GM21576 (cell line): Measurements from ENCODE around the gene KCNAB1.
"Not testable (repeated sequence)": the region's sequence is repeated elsewhere in the genome, so short reads cannot be mapped to it uniquely, and the experiment has no call there.

Source experiments
- ATAC-seq: cut with Tn5 transposase; IDR thresholded peaks from one replicate; pipeline ENCODE4 v1.9.1; 2021; ENCODE audit warnings: mild to moderate bottlenecking, moderate library complexity; ENCODE audit not compliant: unreplicated experiment

The KCNAB1 gene

DNA sequence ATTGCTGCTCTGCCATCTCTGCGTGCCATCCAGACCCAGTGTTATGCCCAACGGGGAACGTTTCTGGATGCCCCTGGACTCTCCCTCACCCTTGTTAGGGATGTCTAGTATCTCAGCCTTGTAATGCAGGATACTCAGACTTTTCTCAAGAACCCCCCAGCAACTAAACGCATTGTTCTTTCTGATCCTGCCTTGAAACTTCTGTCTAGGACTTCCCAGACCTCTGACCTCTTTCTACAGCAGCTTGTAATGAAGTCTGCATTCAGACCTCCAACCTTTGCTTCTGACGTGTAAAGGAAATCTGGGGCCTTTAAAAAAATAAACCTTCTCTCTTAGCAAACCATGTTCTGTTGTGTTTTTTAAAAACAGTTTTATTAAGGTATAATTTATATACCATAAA lies 139.5 kb downstream of the KCNAB1 start:
- no peak for ATAC-seq

- ATAC-seq, result no peak
These were observed 140.0 kb downstream of the KCNAB1 start for GRCh38 chr3:156260331-156260730.

DNA sequence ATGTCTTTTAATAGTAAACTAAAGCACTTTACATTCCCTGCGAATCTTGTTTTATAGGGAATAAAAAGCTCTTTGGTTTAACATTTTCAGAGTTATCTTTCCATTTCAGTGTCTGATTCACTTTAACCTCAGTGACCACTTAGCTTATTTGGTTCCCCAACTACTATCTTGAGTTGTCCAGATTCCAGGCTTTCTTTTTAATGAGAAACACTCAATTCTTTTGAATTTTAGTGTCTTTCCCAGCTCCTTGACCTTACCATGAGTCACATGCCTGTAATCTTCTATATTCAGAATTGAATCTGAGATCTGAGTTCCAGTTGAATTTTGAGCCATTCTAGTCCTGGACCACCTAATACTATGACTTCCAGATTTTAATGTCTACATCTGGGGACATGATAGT lies 144.4 kb downstream of the KCNAB1 start:
- no peak for ATAC-seq

DNA sequence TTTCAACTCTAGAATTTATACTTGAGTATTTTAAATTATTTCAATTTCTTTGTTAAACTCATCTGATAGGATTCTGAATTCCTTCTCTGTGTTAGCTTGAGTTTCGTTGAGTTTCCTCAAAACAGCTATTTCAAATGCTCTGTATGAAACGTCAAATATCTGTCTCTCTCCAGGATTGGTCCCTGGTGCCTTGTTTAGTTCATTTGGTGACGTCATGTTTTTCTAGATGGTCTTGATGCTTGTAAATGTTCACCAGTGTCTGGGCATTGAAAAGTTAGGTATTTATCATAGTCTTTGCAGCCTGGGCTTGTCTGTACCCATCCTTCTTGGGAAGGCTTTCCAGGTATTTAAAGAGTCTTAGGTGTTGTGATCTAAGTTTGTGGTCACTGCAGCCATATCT lies 151.1 kb downstream of the KCNAB1 start:
- ATAC-seq, result no peak

GRCh38 chr3:156271995-156272719 lies 151.8 kb downstream of the KCNAB1 start:
- ATAC-seq, result no peak

DNA sequence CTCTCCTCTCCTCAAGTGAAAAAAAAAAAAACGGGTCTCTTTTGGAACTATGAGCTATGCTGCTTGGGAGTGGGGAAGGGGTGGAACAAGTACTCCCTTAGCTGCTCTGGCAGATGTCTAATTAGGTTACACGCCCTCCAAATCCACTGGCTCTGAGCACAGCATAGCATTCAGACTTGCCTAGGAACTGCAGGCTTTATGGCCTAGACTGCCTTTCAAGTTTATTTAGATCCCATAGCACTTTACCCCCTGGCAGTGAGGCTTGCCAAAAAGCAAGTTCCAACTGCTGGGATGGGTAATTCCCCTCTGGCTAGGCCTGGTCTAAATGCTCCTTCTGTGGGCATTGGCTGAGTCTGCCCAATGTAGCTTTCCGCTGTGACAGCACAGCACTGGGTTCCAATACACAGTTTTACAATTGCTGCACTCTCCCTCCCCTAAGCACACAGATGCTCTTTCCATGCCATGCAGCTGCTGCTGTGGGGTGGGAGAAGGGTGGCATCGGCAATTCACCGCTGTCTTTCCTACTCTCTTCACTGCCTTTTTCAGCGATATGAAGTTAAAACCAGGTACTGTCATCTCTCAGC lies 152.8 kb downstream of the KCNAB1 start:
- no peak for ATAC-seq

DNA sequence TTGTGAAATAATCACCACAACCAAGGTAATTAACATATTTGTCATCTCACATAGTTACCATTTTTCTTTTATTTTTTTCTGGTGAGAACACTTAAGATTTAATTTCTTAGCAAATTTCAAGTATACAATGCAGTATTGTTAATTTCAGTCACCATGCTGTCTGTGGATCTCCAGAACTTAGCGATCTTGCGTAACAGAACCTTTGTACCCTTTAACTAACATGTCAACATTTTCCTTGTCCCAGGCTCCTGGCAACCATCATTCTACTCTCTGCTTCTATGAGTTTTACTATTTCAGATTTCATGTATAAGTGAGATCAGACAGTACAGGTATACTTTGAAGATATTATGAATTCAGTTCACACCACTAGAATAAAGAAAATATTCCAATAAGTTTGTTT lies 154.4 kb downstream of the KCNAB1 start:
- no peak for ATAC-seq

DNA sequence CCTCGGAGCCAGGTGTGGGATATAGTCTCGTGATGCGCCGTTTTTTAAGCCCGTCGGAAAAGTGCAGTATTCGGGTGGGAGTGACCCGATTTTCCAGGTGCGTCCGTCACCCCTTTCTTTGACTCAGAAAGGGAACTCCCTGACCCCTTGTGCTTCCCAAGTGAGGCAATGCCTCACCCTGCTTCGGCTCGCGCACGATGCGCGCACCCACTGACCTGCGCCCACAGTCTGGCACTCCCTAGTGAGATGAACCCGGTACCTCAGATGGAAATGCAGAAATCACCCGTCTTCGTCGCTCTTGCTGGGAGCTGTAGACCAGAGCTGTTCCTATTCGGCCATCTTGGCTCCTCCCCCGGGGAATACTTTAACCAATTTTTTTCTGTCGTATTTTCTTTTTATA lies 164.3 kb downstream of the KCNAB1 start:
- not testable (repeated sequence) for ATAC-seq

DNA sequence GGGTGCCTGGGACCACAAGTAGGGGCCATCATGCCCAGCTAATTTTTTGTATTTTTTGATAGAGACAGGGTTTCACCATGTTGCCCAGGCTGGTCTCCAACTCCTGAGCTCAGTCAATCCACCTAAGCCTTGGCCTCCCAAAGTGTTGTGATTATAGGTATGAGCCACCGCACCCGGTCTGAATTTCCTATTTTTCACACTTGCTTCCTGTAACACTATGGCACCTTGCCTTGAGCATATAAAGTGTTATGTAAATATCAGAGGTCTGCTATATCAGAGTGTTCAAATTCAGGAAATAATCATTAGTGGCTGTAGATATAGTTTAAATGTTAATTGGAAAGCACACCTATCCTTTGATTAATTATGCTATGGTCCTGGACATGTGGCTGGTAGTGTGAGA lies 165.2 kb downstream of the KCNAB1 start:
- no peak for ATAC-seq

DNA sequence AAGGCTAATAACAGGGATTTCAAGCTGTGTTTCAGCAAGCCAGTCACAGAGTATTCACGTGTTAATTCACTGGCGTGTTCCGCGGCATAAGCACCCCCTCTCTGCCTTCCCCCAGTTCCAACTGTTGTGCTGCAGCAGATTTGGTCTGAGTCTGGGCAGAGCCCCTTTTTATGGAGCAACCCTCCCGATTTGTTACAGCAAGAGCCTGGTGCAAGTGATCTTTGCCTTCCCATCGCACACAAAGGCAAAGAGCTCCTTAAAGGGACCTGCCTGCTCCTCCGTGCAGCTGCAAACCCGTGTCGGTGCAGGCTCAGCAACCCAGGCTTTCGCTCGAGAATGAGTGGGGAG lies 170.5 kb downstream of the KCNAB1 start:
- no peak for ATAC-seq

DNA sequence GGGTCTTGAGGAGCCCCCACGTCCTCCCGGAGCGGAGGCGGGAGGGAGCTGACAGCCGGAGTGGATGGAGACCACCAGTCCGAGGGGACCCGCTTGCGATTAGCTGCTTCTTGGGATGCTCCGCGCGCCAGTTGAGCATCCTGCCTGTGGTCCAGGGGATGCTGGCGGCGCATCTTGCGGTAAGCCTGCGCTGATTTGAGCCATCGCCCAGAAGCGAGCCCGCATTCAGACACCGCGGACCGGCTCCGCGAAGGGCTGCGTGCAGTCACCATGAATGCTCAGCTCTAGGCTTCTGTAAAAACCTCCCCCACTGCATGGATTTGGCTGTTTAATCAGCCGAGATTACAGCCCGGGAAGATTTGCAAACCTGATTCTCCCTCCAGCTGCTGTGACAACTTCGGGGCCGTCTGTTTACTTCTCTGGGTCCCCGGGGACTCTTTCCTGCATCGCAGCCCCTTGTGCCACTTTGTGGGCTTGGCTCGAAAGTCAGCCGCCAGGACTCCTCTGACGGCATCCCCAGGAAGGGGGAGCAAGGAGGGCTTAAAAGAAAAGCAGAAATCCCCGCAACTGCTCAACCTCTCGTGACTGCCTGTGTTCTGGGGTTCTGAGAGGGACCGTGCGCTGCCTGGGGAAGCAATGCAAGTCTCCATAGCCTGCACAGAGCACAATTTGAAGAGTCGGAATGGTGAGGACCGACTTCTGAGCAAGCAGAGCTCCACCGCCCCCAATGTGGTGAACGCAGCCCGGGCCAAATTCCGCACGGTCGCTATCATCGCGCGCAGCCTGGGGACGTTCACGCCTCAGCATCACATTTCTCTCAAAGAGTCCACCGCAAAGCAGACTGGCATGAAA lies 171.1 kb downstream of the KCNAB1 start:
- ATAC-seq, result peak; percentile 46

DNA sequence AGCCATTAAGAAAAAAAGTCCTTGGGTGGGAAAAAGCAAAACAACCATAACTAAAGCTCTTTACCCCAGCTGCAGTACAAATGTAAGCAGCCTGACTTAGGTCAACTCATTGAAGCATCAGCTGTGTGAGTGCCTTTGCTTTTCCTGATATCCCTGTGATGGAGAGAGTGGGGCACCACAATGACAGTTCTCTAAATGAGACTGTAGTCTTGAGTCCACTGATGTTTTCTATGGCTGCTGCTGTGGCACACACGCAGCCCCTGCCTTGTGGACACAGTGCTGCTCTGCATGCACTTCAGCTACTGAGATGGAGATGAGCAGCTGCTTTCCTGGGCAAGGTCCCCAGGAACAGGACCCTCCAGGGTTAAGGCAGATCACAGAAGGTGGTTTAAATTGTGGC lies 173.2 kb downstream of the KCNAB1 start:
- ATAC-seq, result no peak

- ATAC-seq, result no peak
These were observed 177.2 kb downstream of the KCNAB1 start for GRCh38 chr3:156297582-156297981.

DNA sequence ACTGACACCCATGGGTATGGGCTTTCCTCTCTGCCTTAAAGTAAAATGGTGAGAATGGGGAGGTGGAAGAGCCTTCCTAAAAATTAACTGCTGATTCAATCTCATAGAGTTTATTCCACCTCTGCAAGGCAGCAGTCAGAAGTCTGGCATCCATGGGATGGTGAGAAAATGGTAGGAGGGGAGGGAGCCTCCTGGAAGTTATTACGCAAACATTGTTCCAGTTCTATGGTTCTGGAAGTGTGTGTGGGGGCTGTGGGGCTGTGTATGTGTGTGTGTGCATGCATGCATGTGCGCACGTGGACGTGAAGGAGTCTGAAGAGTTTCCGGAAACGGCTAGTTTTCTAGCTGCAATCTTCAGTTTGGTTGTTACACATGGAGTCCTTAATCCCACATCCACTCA lies 177.6 kb downstream of the KCNAB1 start:
- no peak for ATAC-seq

DNA sequence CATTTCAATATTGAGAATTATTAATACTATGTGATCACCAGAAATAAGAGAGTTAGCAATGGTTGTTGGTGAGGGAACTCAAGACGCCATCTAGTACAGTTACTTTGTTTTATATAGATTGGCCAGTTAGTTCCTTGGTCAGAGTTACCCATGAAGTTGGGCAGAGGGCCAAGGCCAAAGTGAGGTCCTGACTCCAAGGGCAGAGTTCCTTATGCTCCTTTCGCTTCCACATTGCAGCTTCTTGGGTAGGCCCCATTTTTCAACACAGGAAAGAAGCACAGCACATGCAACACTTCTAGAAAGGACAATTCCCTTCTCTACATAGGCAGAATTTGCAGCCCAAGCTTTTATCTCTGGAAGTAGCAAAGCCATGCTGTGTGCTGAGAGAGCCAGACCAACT lies 178.6 kb downstream of the KCNAB1 start:
- no peak for ATAC-seq

DNA sequence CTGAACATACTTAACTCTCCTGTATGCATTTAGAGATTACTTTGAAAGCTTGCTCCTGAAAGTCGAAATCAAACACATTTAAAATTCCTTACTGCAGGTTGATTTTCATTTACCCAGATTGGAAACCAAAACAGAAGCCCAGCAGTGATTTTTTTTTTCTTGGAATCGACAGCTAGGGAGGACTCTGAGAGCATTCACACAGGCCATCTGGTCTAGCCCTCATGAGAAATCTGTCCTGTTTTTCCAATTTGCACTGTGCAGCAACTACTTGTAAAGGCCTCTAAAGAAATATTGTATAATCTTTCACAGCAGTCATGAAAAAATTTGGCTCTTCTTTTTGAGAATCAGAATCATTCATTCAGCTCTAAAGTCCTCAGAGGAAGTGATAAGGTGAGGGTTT lies 179.2 kb downstream of the KCNAB1 start:
- no peak for ATAC-seq

GRCh38 chr3:156300371-156300770 lies 180.0 kb downstream of the KCNAB1 start:
- no peak for ATAC-seq

- no peak for ATAC-seq
These were observed 180.8 kb downstream of the KCNAB1 start for GRCh38 chr3:156300929-156301840.

DNA sequence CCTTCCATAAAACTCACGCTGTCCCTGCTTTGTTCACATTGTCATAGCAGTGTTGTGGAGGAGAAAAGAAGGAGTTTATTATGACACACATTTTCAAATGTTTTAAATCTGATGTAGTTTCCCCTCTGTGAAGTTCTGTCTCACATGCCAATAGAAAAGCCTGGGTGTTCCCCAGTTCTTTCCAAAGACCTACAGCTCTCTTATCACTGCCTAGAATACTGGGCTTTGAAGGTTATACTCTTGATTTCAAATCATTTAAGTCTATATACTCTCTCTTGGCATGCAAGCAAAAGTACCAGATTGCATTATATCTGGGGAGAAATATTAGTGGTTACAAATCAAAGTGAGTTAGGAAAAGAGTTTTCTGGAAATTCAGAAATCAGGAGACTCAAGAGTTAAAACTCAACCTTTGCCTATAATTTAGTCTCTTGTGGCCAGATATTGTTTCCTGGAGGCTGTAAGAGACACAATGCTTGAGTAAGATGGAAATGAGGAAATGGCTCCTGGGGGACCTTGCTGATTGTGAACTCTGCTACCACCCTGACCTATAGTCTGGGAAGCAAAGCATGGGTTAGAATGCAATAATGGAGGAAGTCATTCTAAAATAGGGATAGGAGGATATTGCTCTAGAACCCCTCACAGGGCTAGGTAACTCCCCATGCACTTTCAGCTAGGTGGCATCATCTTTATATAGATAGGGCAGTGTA lies 182.8 kb downstream of the KCNAB1 start:
- no peak for ATAC-seq

- ATAC-seq, result no peak
These were observed 184.0 kb downstream of the KCNAB1 start for GRCh38 chr3:156304406-156304805.
